CD4-positive, CD25-positive, alpha-beta regulatory T cell (primary cell): ENCODE results near the gene CHTF18. TPM values are rescaled to one million over a fixed set of nuclear protein-coding genes. Genes with fewer than 3 reads are reported as not detected.

Experiments
- ATAC-seq, 2 donors: fragments of 150-1000 bp; cut with Tn5 transposase; one replicate each; pipeline ENCODE4 v1.10.0; 2021; ENCODE audit warnings: low read depth in 2 of 2, moderate number of reproducible peaks in 2 of 2, moderate library complexity in 1 of 2
- DNase-seq, 3 donors: peaks; one replicate each; pipeline versions ENCODE4 v3.0.0 to v3.0.0-alpha.2; 2012 to 2022; ENCODE audit warnings: mixed read lengths in 1 of 3
- H3K27ac ChIP-seq: one replicate; pipeline ENCODE4 v1.7.0; 2013; ENCODE audit warnings: mild to moderate bottlenecking, low read length; ENCODE audit not compliant: insufficient read depth, poor library complexity, severe bottlenecking
- H3K27me3 ChIP-seq: one replicate; pipeline ENCODE4 v1.7.0; 2013; ENCODE audit warnings: low read length; ENCODE audit not compliant: control insufficient read depth, insufficient read depth
- H3K36me3 ChIP-seq: one replicate; pipeline ENCODE4 v1.7.0; 2013; ENCODE audit warnings: mild to moderate bottlenecking, low read length, moderate library complexity; ENCODE audit not compliant: control insufficient read depth, insufficient read depth
- H3K4me1 ChIP-seq: 2 replicates; pipeline ENCODE4 v1.7.0; 2013; ENCODE audit warnings: mild to moderate bottlenecking, low read length; ENCODE audit not compliant: insufficient read depth, control insufficient read depth, poor library complexity, severe bottlenecking
- H3K4me3 ChIP-seq: one replicate; pipeline ENCODE4 v1.7.0; 2013; ENCODE audit warnings: low read depth, mild to moderate bottlenecking, low read length, moderate library complexity
- H3K9me3 ChIP-seq, 2 experiments: 1 replicate in 1 of 2; 2 replicates in 1 of 2; pipeline ENCODE4 v1.7.0; 2013; ENCODE audit warnings: low read length in 2 of 2, mild to moderate bottlenecking in 1 of 2, moderate library complexity in 1 of 2; ENCODE audit not compliant: control insufficient read depth in 2 of 2
- H3K27ac Mint-ChIP-seq, 3 donors: one replicate each; pipeline ENCODE4 v1.8.0; 2020 to 2022; ENCODE audit warnings: mild to moderate bottlenecking in 3 of 3, mixed read lengths in 3 of 3, moderate library complexity in 2 of 3
- H3K27me3 Mint-ChIP-seq: one replicate; pipeline ENCODE4 v1.8.0; 2022; ENCODE audit warnings: mild to moderate bottlenecking, mixed read lengths
- H3K36me3 Mint-ChIP-seq: one replicate; pipeline ENCODE4 v1.8.0; 2020; ENCODE audit warnings: mixed read lengths
- H3K4me1 Mint-ChIP-seq, 4 donors: one replicate each; pipeline ENCODE4 v1.8.0; 2020 to 2022; ENCODE audit warnings: mixed read lengths in 4 of 4, mild to moderate bottlenecking in 1 of 4
- H3K4me3 Mint-ChIP-seq, 4 donors: one replicate each; pipeline ENCODE4 v1.8.0; 2020 to 2022; ENCODE audit warnings: mild to moderate bottlenecking in 4 of 4, mixed read lengths in 4 of 4, moderate library complexity in 3 of 4
- H3K9me3 Mint-ChIP-seq, 7 donors: one replicate each; pipeline ENCODE4 v1.8.0; 2020 to 2022; ENCODE audit warnings: mixed read lengths in 7 of 7, mild to moderate bottlenecking in 3 of 7, moderate library complexity in 2 of 7
- polyA plus RNA-seq, 4 donors: library from polyadenylated mRNA; unstranded; fragments of 300-500 nt; fragmentation: Illumina TruSeq; gene quantifications; one replicate each; pipeline ENCODE4 v1.2.3, GENCODE V29; 2021
- total RNA-seq: library from RNA; stranded (reverse); gene quantifications from one replicate; pipeline ENCODE4 v1.2.3, GENCODE V29; 2022

CHTF18 gene
- total and polyA plus RNA-seq, 5 donors from 2014 or later: 1.1 to 28.8 (median 3.1) TPM

DNA sequence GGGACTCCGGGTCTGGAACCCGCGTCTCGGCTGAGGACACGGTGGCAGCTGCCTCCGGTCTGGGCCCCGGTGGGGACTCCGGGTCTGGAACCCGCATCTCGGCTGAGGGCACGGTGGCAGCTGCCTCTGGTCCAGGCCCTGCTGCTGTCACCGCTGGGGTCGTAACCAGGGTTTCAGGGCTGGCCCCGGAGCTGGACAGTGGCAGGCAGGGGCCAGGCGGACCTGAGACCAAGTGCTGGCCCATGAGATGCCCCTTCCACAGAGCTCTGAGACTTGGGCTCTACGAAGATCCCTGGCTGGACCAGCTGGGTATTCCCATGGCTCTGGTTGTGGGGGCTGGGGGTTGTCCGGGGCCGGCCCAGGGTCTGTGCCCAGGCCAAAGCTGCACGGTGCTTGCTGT, 4.0 kb upstream of the CHTF18 start:
- no peaks in the 10 kb centered on the region for H3K36me3 Mint-ChIP-seq
- peaks cover 7% of the 10 kb centered on the region for H3K36me3 ChIP-seq
- no peaks in the 10 kb centered on the region for H3K9me3 ChIP-seq
- no peak overlapping the region for H3K27ac Mint-ChIP-seq
- DNase-seq: no peak
- H3K9me3 Mint-ChIP-seq: peaks cover 0 to 2% (median 0%) of the 10 kb centered on the region in 7 donors
- H3K27me3 ChIP-seq: no peaks in the 10 kb centered on the region
- no peak overlapping the region for H3K27ac ChIP-seq
- no peaks in the 10 kb centered on the region for H3K27me3 Mint-ChIP-seq
- ATAC-seq: no peak
- peak overlapping the region in 1 of 4 donors; percentile 61 for H3K4me3 Mint-ChIP-seq
- H3K4me1 Mint-ChIP-seq: peaks cover 0 to 13% (median 0%) of the 10 kb centered on the region in 4 donors
- H3K4me1 ChIP-seq: peaks cover 29% of the 10 kb centered on the region
- no peak overlapping the region for H3K4me3 ChIP-seq

DNA sequence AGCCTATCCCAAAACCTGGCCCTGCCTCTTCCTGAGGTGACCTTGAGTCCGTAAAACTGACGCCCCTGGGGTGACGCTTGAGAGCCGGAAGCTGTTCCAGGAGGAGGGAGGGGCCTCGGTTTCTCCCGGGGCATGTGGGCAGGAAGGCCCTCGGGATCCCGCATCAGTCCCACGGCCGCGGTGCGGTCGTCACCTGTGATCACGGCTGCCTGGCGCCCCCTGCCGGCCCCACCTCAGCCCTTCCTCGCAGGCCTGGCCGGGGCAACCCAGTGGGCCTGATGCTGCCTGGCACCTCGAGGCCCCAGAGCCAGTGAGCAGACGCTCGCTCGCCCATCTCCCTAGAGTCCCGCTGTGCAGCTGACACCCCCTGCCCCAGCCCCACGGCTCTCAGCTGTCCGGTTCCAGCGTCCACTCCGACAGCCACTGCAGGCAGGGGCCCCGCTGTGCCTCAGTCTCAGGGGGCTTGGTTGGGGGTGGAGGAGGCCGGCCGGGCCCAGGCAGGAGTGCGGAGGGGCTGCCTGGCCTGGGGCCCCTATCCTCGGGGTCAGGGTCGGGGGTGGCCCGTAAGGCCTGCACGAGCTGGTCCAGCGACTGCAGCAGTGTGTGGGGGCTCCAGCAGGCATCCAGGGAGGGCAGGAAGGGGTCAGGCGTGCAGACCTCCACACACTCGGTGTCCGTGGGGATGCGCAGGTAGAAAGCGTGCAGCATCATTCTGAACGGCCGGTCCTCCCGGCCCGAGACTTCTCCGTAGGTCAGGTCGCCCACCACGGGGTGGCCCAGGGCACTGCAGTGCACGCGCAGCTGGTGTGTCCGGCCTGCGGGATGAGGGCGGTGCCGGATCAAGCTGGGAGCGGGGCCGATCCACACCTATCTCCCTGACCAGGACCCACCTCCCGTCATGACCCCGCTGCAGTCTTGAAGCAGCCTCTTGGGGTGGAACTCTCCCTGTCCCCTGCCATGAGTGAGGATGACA, 2.6 kb upstream of the CHTF18 start:
- ATAC-seq: no peak

DNA sequence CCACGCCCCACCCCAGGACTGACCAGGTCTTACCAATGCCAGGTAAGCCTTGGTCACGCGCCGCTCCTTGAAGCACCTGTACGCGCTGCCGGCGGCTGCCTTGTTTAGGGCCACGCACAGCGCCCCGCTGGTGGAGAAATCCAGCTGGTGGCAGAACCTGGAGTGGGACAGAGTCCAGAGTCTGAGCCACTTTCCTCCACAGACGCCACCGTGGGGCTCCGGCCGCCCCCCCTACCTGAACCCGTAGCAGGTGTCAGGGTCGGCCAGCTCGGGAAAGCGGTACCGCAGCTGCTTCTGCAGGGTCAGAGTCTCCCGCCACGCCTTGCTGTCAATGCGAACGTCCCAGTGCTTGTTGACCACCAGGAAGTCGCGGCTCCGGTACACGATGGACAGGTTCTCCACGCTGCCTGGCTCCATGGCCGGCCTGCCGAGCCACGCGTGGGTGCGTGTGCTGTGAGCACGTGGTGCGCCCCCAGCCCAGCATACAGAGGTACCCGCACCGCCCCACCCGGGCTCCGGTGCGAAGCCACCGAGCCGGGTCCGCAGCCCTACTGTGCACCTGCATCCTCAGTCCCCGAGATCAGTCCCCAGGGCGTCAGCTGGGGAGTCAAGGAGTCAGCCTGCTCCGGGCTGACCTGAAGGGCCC, 976 bp upstream of the CHTF18 start:
- Histone ChIP-seq H3K4me1 (peaks cover 29% of the 10 kb centered on the region), H3K27ac (no peak overlapping the region), H3K27me3 (no peaks in the 10 kb centered on the region), H3K36me3 (peaks cover 7% of the 10 kb centered on the region), H3K4me3 (peak overlapping the region; percentile 44), H3K9me3 (no peaks in the 10 kb centered on the region)
- ATAC-seq (no peak), DNase-seq (no peak)
- Mint-ChIP-seq H3K9me3 (no peaks in the 10 kb centered on the region), H3K27ac (peak overlapping the region in 1 of 3 donors; percentile 51), H3K27me3 (no peaks in the 10 kb centered on the region), H3K4me3 (peak overlapping the region; percentile 63 to 87 (median 80)), H3K4me1 (peaks cover 0 to 19% (median 2%) of the 10 kb centered on the region in 4 donors), H3K36me3 (peaks cover 7% of the 10 kb centered on the region)

More for the DNA sequence above, 2.6 kb upstream of the CHTF18 start:
- Histone ChIP-seq H3K4me3 (no peak overlapping the region), H3K9me3 (no peaks in the 10 kb centered on the region), H3K27me3 (no peaks in the 10 kb centered on the region), H3K4me1 (peaks cover 29% of the 10 kb centered on the region), H3K27ac (no peak overlapping the region), H3K36me3 (peaks cover 7% of the 10 kb centered on the region)
- Mint-ChIP-seq H3K4me1 (peaks cover 0 to 13% (median 0%) of the 10 kb centered on the region in 4 donors), H3K27me3 (no peaks in the 10 kb centered on the region), H3K36me3 (no peaks in the 10 kb centered on the region), H3K27ac (no peak overlapping the region), H3K4me3 (peak overlapping the region; percentile 72 to 84 (median 77)), H3K9me3 (no peaks in the 10 kb centered on the region)
- DNase-seq: peak; percentile 62 to 69 (median 69)

- H3K36me3 ChIP-seq: peaks cover 7% of the 10 kb centered on the region
- H3K4me3 Mint-ChIP-seq: peak within 1 kb of the TSS; percentile 63 to 87 (median 80)
- H3K9me3 Mint-ChIP-seq: no peaks in the 10 kb centered on the region
- DNase-seq (no peak), ATAC-seq (peak; percentile 1 to 2)
- peak within 1 kb of the TSS; percentile 44 for H3K4me3 ChIP-seq
- H3K27ac Mint-ChIP-seq: peak within 1 kb of the TSS in 1 of 3 donors; percentile 51
- peaks cover 0 to 19% (median 2%) of the 10 kb centered on the region in 4 donors for H3K4me1 Mint-ChIP-seq
- no peaks in the 10 kb centered on the region for H3K27me3 ChIP-seq
- no peaks in the 10 kb centered on the region for H3K27me3 Mint-ChIP-seq
- no peaks in the 10 kb centered on the region for H3K9me3 ChIP-seq
- H3K4me1 ChIP-seq: peaks cover 29% of the 10 kb centered on the region
- H3K36me3 Mint-ChIP-seq: peaks cover 7% of the 10 kb centered on the region
- H3K27ac ChIP-seq: peak within 1 kb of the TSS; percentile 33
Measured at GRCh38 chr16:787978-788398, 432 bp upstream of the CHTF18 start, which contains the start of gene RPUSD1. TSS of gene RPUSD1 (minus strand) at chr16:788381. CDS start at chr16:787737, 644 bp downstream.

DNA sequence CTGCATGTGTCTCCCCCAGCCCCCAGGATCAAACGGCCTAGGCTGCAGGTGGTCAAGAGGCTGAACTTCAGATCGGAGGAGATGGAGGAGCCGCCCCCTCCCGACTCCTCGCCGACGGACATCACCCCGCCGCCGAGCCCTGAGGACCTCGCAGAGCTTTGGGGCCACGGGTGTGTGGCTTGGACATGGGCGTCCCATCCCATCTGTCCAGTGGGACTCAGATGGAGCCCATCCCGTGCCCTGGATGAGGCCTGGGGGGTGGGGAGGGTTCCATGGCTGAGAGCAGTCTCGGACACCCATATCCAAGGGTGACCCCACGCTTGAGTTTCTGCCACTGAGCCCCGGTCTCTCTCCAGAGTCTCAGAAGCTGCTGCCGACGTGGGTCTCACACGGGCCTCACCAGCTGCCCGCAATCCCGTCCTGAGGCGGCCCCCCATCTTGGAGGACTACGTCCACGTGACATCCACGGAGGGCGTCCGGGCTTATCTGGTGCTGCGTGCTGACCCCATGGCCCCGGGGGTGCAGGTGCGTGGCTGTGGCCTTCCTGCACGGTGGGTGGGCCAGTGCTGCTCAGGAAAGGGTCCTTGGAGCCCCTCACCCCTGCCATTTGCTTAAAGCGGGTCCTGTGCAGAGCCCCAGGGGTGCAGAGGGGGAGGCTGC, 901 bp downstream of the CHTF18 start:
- H3K4me1 ChIP-seq: peaks cover 29% of the 10 kb centered on the region
- DNase-seq (no peak), ATAC-seq (no peak)
- H3K27ac ChIP-seq: no peak overlapping the region
- Mint-ChIP-seq H3K27ac (no peak overlapping the region), H3K9me3 (no peaks in the 10 kb centered on the region), H3K4me1 (peaks cover 0 to 19% (median 2%) of the 10 kb centered on the region in 4 donors), H3K36me3 (peaks cover 7% of the 10 kb centered on the region), H3K27me3 (no peaks in the 10 kb centered on the region), H3K4me3 (peak overlapping the region in 3 of 4 donors; percentile 43 to 65 (median 44))
- H3K36me3 ChIP-seq: peaks cover 7% of the 10 kb centered on the region
- no peak overlapping the region for H3K4me3 ChIP-seq
- no peaks in the 10 kb centered on the region for H3K9me3 ChIP-seq
- no peaks in the 10 kb centered on the region for H3K27me3 ChIP-seq

DNA sequence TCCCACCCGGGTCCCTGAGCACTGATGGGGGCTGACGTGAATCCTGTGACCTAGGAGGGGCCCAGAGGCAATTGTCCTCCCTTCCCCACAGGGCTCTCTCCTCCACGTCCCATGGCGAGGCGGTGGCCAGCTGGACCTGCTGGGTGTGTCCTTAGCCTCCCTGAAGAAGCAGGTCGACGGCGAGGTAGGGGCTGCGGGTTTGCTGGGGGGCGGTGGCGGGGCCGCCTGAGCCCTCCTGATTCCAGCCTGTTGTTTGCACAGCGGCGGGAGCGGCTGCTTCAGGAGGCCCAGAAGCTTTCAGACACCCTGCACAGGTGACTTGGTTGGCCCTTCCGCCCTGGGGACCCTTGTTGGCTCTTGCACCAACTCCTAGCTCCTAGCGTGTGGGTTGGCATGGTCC, 1.7 kb downstream of the CHTF18 start:
- Mint-ChIP-seq H3K4me1 (peaks cover 0 to 17% (median 2%) of the 10 kb centered on the region in 4 donors), H3K9me3 (no peaks in the 10 kb centered on the region), H3K27ac (no peak overlapping the region), H3K4me3 (peak overlapping the region in 3 of 4 donors; percentile 55 to 76 (median 65)), H3K36me3 (peaks cover 7% of the 10 kb centered on the region), H3K27me3 (no peaks in the 10 kb centered on the region)
- Histone ChIP-seq H3K4me3 (no peak overlapping the region), H3K9me3 (no peaks in the 10 kb centered on the region), H3K27ac (no peak overlapping the region), H3K27me3 (no peaks in the 10 kb centered on the region), H3K4me1 (peaks cover 29% of the 10 kb centered on the region), H3K36me3 (peaks cover 7% of the 10 kb centered on the region)
- no peak for DNase-seq
- ATAC-seq: no peak

- H3K4me1 Mint-ChIP-seq: peaks cover 0 to 16% (median 2%) of the 10 kb centered on the region in 4 donors
- no peak for DNase-seq
- no peak overlapping the region for H3K4me3 ChIP-seq
- ATAC-seq: no peak
- H3K4me3 Mint-ChIP-seq: peak overlapping the region in 1 of 4 donors; percentile 73
- H3K36me3 ChIP-seq: peaks cover 5% of the 10 kb centered on the region
- H3K27ac ChIP-seq: no peak overlapping the region
- peaks cover 7% of the 10 kb centered on the region for H3K36me3 Mint-ChIP-seq
- peaks cover 23% of the 10 kb centered on the region for H3K4me1 ChIP-seq
- no peaks in the 10 kb centered on the region for H3K9me3 ChIP-seq
- no peaks in the 10 kb centered on the region for H3K27me3 Mint-ChIP-seq
- no peaks in the 10 kb centered on the region for H3K9me3 Mint-ChIP-seq
- H3K27me3 ChIP-seq: no peaks in the 10 kb centered on the region
- no peak overlapping the region for H3K27ac Mint-ChIP-seq
Measured at GRCh38 chr16:791131-791530, 2.7 kb downstream of the CHTF18 start.
